GM12872 (cell line): ENCODE measurements around the gene IL24.

ENCODE experiments used
- CTCF ChIP-seq: IDR thresholded peaks from 3 replicates; pipeline ENCODE4 v1.5.1; 2011; ENCODE audit warnings: low read depth, mild to moderate bottlenecking, low read length, moderate library complexity; ENCODE audit not compliant: insufficient read depth

The IL24 gene

GRCh38 chr1:206945779-206946178 lies 48.5 kb downstream of the IL24 start:
- TF ChIP-seq CTCF: no peak

DNA sequence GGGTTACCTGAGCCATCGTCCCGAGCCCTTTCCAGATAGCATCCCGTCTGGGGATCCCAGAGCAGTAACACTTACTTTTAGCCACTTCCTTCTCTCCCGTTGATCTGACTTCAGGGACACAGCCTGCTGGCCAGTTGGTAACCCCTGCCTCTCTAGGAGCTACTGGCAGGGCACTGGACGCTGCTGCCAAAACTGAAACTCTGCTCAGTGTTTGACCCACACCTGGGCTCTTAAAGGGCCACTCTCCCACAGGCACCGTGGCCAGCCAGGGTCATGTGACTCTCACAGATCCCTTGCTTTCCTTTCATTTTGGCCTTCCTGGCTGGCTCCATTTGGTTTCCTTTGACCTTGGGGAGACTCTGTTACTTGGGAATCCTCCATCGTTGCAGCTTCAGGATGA lies 49.0 kb downstream of the IL24 start, which contains the start of gene PIGR:
PIGR (minus strand) TSS at position 206 of the 400 bp plus-strand sequence. CDS start 5,935 bp downstream, outside the sequence.
- TF ChIP-seq CTCF: no peak

DNA sequence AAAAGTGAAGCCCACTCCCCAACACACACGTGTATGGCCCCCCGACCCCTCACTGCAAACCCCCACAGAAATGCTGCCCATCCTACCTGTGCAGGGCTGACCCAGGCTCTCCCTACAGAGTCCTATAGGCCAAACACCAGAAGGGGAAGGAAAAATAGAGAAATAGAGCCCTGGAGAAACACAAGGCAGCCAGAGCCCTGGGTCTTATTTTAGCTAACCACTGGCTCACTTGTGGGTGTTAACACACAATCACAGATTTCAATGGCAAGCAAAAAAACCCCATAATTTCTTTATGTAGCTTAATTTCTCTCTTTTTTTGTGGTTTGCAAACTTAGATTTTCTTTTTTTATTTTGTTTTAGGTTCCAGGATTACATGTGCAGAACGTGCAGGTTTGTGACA lies 50.0 kb downstream of the IL24 start:
- TF ChIP-seq CTCF: no peak

DNA sequence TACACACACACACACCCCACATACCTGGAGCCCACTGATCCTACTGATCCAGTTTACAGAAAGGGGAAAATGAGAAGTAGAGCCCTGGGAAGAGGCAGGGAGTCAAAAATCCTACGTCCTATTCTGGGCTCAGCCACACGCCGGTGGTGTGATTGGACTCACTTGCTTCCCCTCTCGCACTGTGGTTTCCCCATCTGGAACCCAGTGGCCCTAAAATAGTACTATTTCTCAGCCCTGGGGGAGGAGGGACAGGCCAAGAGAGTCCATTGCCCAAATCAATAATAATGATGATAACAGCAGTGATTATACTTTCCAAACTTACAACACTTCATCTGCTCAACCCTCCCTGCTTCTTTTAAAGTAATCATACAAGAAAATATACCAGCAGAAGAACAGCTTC lies 52.0 kb downstream of the IL24 start:
- TF ChIP-seq CTCF: no peak

DNA sequence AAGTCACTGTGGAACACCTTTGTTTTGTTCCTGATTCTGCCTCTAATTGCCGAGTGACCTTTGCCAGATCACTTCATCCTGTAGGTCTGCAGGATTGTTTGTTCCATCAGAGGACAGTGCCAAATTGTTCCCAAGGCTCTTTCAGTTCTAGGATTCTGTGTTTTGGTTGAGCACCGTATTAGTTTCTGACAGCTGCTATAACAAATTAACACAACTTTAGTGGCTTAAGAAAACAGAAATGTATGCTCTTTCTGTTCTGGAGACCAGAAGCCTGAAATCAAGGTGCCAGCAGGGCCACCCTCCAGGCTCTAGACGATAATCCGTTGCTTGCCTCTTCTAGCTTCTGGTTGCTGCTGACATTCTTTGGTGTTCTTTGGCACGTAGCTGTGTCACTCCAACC lies 52.4 kb downstream of the IL24 start:
- no peak for TF ChIP-seq CTCF

DNA sequence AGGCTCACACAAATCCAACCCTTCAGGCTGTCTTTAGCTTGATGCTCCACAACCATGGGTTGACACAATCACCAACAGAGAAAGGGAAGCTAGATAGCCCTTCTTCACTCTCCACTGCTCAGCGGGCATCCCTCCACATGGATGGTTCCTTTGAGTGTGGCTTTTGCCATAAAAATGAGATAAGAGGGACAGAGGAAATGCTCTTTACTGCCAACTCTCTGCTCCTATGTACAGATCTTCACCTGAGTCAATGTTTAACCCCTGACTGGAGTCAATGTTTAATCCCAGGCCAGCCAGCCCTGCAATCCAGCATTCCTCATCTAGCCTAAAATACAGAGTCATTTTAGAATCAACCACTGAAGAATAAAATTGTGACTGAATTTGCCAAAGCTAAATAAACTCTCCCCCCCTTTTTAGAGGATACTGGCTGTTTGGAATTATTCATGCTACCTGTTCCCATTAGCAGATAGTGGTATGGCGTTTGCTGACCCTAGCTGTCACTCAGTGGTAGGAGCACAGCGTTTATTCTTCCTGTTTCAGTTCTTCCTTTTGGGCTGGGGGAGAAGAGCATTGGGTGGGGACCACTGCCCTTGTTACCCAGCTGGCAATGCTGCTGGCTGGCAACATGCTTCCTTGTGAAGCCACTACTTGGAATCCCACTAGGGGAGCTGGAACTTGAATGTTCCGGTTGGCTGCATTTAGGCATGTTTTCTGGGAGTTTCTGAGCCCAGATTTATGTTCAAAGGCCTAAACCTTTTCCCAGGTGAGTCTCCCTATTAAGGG lies 54.3 kb downstream of the IL24 start:
- no peak for TF ChIP-seq CTCF

GRCh38 chr1:206952171-206952570 lies 54.9 kb downstream of the IL24 start:
- TF ChIP-seq CTCF: no peak
